IPS-NIHi7 (cell line): ENCODE data around the gene RPL41.
"Not testable (repeated sequence)": the region's sequence is repeated elsewhere in the genome, so short reads cannot be mapped to it uniquely, and the experiment has no call there.

Experiments used
- DNase-seq: peaks from one replicate; pipeline ENCODE4 v3.0.0; 2012; ENCODE audit warnings: mixed read lengths; ENCODE audit errors: extremely low spot score

Gene RPL41

GRCh38 chr12:56103066-56103711, 13.2 kb upstream of the RPL41 start:
- no peak for DNase-seq

- no peak for DNase-seq
Observed at GRCh38 chr12:56103823-56104108, 12.7 kb upstream of the RPL41 start.

GRCh38 chr12:56104109-56104814, 12.2 kb upstream of the RPL41 start, which contains the start of gene PA2G4:
TSS of gene PA2G4 (plus strand) at chr12:56104559. CDS start at chr12:56104738, 179 bp downstream.
- peak; percentile 97 for DNase-seq

- no peak for DNase-seq
Observed at GRCh38 chr12:56104815-56105608, 11.4 kb upstream of the RPL41 start.

- DNase-seq = no peak
Observed at GRCh38 chr12:56105609-56105902, 10.9 kb upstream of the RPL41 start.

GRCh38 chr12:56107242-56107641, 9.2 kb upstream of the RPL41 start:
- DNase-seq = no peak

- DNase-seq = no peak
Observed at GRCh38 chr12:56110571-56110970, 5.9 kb upstream of the RPL41 start.

- DNase-seq = no peak
Observed at GRCh38 chr12:56114084-56114483, 2.3 kb upstream of the RPL41 start.

GRCh38 chr12:56115329-56115728, 1.1 kb upstream of the RPL41 start:
- DNase-seq = no peak

GRCh38 chr12:56117082-56117706, 761 bp downstream of the RPL41 start:
- not testable (repeated sequence) for DNase-seq

GRCh38 chr12:56117778-56118687, 1.6 kb downstream of the RPL41 start, which contains the start of gene ZC3H10:
TSS of gene ZC3H10 (plus strand) at chr12:56118266. CDS start at chr12:56120563, 2,297 bp downstream.
- peak; percentile 90 for DNase-seq

- DNase-seq = no peak
Observed at GRCh38 chr12:56118688-56119357, 2.4 kb downstream of the RPL41 start.

GRCh38 chr12:56119361-56119796, 2.9 kb downstream of the RPL41 start:
- DNase-seq = peak; percentile 77

GRCh38 chr12:56120158-56120846, 3.9 kb downstream of the RPL41 start:
- no peak for DNase-seq

GRCh38 chr12:56121204-56121870, 4.9 kb downstream of the RPL41 start:
- no peak for DNase-seq

- no peak for DNase-seq
Observed at GRCh38 chr12:56122637-56123036, 6.2 kb downstream of the RPL41 start.

- no peak for DNase-seq
Observed at GRCh38 chr12:56124133-56124532, 7.7 kb downstream of the RPL41 start.

GRCh38 chr12:56126732-56127239, 10.4 kb downstream of the RPL41 start:
- no peak for DNase-seq

- no peak for DNase-seq
Observed at GRCh38 chr12:56127485-56127887, 11.1 kb downstream of the RPL41 start.
